NB4 (cell line): Measurements from ENCODE around the gene TLNRD1.

Experiments used
- CTCF ChIP-seq: IDR thresholded peaks from one replicate; pipeline ENCODE4 v1.5.1; 2012; ENCODE audit warnings: low read depth, low read length
- MYC ChIP-seq: IDR thresholded peaks from 2 replicates; pipeline ENCODE4 v1.6.1; 2011; ENCODE audit warnings: low read depth, low read length
- POLR2A ChIP-seq: IDR thresholded peaks from 2 replicates; pipeline ENCODE4 v1.6.1; 2011; ENCODE audit warnings: mild to moderate bottlenecking; ENCODE audit not compliant: insufficient read length; ENCODE audit errors: extremely low read depth

DNA sequence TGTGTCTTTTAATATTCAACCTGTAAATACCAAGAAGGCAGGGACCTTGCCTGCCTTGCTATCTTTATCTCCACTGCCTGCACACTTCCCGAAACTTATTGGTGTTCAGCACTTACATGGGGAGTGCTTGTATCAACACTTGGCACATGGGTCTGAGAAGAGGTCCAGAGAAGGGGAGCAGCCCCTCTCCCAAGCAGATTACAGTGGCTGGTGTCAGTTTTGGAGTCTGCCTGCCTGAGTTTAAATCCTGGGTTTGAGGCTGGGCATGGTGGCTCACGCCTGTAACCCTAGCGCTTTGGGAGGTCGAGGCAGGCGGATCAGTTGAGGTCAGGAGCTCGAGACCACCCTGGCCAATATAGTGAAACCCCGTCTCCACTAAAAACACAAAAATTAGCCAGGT, 31.4 kb upstream of the TLNRD1 start:
- TF ChIP-seq CTCF (no peak), MYC (no peak), POLR2A (no peak)
